ENCODE data around the gene DAPL1.
"Not testable (repeated sequence)": the region's sequence is repeated elsewhere in the genome, so short reads cannot be mapped to it uniquely, and the experiment has no call there.

The DAPL1 gene

DNA sequence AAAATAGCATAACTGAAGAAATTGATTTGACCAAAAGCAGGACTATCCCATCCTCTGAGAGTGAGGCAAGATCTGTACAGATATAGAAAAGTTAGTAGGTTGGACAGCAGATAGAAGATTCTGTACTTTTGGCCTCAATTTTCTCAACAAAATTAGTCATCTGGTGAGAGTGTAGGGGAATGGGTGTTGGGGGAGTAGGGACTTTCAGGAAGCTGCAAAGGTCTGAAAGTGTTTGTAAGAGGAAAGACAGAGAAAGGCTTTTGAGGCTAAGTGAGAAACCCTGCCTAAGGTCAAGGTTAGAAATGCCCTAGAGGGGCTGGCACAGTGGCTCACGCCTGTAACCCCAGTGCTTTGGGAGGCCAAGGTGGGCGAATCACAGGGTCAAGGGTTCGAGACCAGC is 40.3 kb downstream of the DAPL1 start:
- Histone ChIP-seq H3K4me1 (ENCODE audit: control insufficient read depth, insufficient read depth, low read length) (no peaks in the 10 kb centered on the region), H3K27ac (ENCODE audit: insufficient read depth, low read depth, low read length, poor library complexity, severe bottlenecking) (no peak overlapping the region), H3K4me3 (ENCODE audit: insufficient read depth, low read depth, low read length) (no peak overlapping the region), H3K36me3 (ENCODE audit: control insufficient read depth, insufficient read depth, low read length) (no peaks in the 10 kb centered on the region), H3K27me3 (ENCODE audit: control insufficient read depth, insufficient read depth, low read length, poor library complexity, severe bottlenecking) (no peaks in the 10 kb centered on the region), H3K9me3 (ENCODE audit: control insufficient read depth, low read length) (no peaks in the 10 kb centered on the region)
- WGBS, 2 experiments: 88 to 94% methylated on average over 3 of the region's 3 CpGs

DNA sequence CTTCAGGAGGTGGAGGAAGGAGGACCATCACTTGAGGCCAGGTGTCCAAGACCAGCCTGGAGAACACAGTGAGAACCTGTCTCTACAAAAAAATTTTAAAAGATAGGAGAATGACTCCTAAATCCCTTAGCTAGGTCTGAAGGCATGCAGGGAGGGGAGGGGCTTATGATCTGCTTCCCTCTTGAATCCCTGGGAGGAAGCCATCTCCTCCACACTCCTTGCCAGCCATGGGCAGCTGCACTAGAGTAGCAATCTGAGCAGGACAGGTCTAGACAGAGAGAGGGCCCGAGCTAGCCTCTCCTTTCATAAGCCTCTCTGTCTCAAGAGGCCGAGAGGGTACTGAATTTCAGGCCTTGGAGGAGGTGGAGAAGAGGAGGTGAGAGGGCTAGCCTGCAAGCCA is 42.5 kb downstream of the DAPL1 start:
- Histone ChIP-seq H3K27me3 (ENCODE audit: control insufficient read depth, insufficient read depth, low read length, poor library complexity, severe bottlenecking) (no peaks in the 10 kb centered on the region), H3K27ac (ENCODE audit: insufficient read depth, low read depth, low read length, poor library complexity, severe bottlenecking) (no peak overlapping the region), H3K4me3 (ENCODE audit: insufficient read depth, low read depth, low read length) (no peak overlapping the region), H3K4me1 (ENCODE audit: control insufficient read depth, insufficient read depth, low read length) (no peaks in the 10 kb centered on the region), H3K36me3 (ENCODE audit: control insufficient read depth, insufficient read depth, low read length) (no peaks in the 10 kb centered on the region), H3K9me3 (ENCODE audit: control insufficient read depth, low read length) (no peaks in the 10 kb centered on the region)
- 91 to 94% methylated on average over 2 of the region's 2 CpGs for WGBS, 2 experiments

- Histone ChIP-seq H3K36me3 (ENCODE audit: control insufficient read depth, insufficient read depth, low read length) (no peaks in the 10 kb centered on the region), H3K27me3 (ENCODE audit: control insufficient read depth, insufficient read depth, low read length, poor library complexity, severe bottlenecking) (no peaks in the 10 kb centered on the region), H3K9me3 (ENCODE audit: control insufficient read depth, low read length) (no peaks in the 10 kb centered on the region), H3K4me1 (ENCODE audit: control insufficient read depth, insufficient read depth, low read length) (peaks cover 8% of the 10 kb centered on the region), H3K27ac (ENCODE audit: insufficient read depth, low read depth, low read length, poor library complexity, severe bottlenecking) (no peak overlapping the region), H3K4me3 (ENCODE audit: insufficient read depth, low read depth, low read length) (no peak overlapping the region)
These were observed 46.7 kb downstream of the DAPL1 start for GRCh38 chr2:158841850-158842249.

GRCh38 chr2:158845444-158845843 is 50.3 kb downstream of the DAPL1 start:
- Histone ChIP-seq H3K27ac (ENCODE audit: insufficient read depth, low read depth, low read length, poor library complexity, severe bottlenecking) (no peak overlapping the region), H3K4me3 (ENCODE audit: insufficient read depth, low read depth, low read length) (no peak overlapping the region), H3K4me1 (ENCODE audit: control insufficient read depth, insufficient read depth, low read length) (peaks cover 8% of the 10 kb centered on the region), H3K36me3 (ENCODE audit: control insufficient read depth, insufficient read depth, low read length) (no peaks in the 10 kb centered on the region), H3K27me3 (ENCODE audit: control insufficient read depth, insufficient read depth, low read length, poor library complexity, severe bottlenecking) (no peaks in the 10 kb centered on the region), H3K9me3 (ENCODE audit: control insufficient read depth, low read length) (no peaks in the 10 kb centered on the region)

- Histone ChIP-seq H3K4me3 (ENCODE audit: insufficient read depth, low read depth, low read length) (no peak overlapping the region), H3K36me3 (ENCODE audit: control insufficient read depth, insufficient read depth, low read length) (no peaks in the 10 kb centered on the region), H3K4me1 (ENCODE audit: control insufficient read depth, insufficient read depth, low read length) (peaks cover 8% of the 10 kb centered on the region), H3K27me3 (ENCODE audit: control insufficient read depth, insufficient read depth, low read length, poor library complexity, severe bottlenecking) (no peaks in the 10 kb centered on the region), H3K27ac (ENCODE audit: insufficient read depth, low read depth, low read length, poor library complexity, severe bottlenecking) (no peak overlapping the region), H3K9me3 (ENCODE audit: control insufficient read depth, low read length) (no peaks in the 10 kb centered on the region)
- 33 to 40% methylated on average over 3 of the region's 3 CpGs for WGBS, 2 experiments
These were observed 50.7 kb downstream of the DAPL1 start for GRCh38 chr2:158845859-158846258.

DNA sequence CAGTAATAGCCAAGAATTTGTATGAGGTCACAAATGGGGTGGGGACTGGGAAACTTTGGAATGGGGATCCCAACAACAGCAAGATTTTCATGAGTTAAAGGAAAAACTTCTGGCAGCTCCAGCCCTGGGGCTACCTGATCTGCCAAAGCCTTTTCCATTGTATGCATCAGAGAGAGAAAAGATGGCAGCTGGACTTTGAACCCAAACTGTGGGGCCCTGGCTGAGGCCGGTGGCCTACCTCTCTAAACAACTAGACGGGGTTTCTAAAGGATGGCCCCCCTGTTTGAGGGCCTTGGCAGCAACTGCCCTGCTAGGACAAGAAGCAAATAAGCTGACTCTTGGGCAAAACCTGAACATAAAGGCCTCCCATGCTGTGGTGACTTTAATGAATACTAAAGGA is 52.4 kb downstream of the DAPL1 start:
- H3K27ac ChIP-seq (ENCODE audit: insufficient read depth, low read depth, low read length, poor library complexity, severe bottlenecking); H3K4me1 ChIP-seq (ENCODE audit: control insufficient read depth, insufficient read depth, low read length); H3K36me3 ChIP-seq (ENCODE audit: control insufficient read depth, insufficient read depth, low read length); H3K9me3 ChIP-seq (ENCODE audit: control insufficient read depth, low read length); H3K4me3 ChIP-seq (ENCODE audit: insufficient read depth, low read depth, low read length); H3K27me3 ChIP-seq (ENCODE audit: control insufficient read depth, insufficient read depth, low read length, poor library complexity, severe bottlenecking): not testable (repeated sequence)
- WGBS, 2 experiments: 86% methylated on average over 1 of the region's 2 CpGs; no CpG with 5 or more reads in 1 of the 2 experiments

DNA sequence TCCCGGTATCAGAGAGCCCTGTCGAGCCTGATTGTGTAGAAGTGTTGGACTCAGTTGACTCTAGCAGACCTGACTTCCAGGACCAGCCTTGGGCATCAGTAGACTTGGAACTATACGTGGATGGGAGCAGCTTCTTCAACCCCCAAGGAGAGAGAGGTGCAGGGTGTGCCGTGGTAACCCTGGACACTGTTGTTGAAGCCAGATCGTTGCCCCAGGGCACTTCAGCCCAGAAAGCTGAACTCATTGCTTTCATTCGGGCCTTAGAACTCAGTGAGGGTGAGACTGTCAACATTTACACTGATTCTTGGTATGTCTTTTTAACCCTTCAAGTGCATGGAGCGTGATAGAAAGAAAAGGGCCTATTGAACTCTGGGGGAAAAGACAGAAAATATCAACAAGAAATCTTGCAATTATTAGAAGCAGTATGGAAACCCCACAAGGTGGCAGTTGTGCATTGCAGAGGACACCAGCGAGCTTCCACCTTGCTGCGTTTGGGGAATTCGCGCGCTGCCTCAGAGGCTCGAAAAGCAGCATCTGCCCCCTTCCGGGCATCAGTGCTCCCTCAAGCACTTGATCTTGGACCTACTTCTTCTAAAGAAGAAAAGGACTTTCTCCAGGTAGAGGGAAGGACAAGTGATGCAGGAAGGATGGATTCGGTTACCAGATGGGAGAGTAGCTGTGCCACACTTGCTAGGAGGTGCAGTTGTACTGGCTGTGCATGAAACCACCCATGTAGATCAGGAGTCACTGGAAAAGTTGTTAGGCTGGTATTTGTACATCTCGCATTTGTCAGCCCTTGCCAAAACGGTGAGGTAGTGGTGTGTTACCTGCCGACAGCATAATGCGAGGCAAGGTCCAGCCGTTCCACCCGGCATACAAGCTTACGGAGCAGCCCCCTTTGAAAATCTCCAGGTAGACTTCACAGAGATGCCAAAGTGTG is 53.2 kb downstream of the DAPL1 start:
- H3K36me3 ChIP-seq (ENCODE audit: control insufficient read depth, insufficient read depth, low read length); H3K27me3 ChIP-seq (ENCODE audit: control insufficient read depth, insufficient read depth, low read length, poor library complexity, severe bottlenecking); H3K27ac ChIP-seq (ENCODE audit: insufficient read depth, low read depth, low read length, poor library complexity, severe bottlenecking); H3K4me1 ChIP-seq (ENCODE audit: control insufficient read depth, insufficient read depth, low read length); H3K4me3 ChIP-seq (ENCODE audit: insufficient read depth, low read depth, low read length); H3K9me3 ChIP-seq (ENCODE audit: control insufficient read depth, low read length): not testable (repeated sequence)
- 81 to 87% methylated on average over 15 to 17 of the region's 22 CpGs for WGBS, 2 experiments

DNA sequence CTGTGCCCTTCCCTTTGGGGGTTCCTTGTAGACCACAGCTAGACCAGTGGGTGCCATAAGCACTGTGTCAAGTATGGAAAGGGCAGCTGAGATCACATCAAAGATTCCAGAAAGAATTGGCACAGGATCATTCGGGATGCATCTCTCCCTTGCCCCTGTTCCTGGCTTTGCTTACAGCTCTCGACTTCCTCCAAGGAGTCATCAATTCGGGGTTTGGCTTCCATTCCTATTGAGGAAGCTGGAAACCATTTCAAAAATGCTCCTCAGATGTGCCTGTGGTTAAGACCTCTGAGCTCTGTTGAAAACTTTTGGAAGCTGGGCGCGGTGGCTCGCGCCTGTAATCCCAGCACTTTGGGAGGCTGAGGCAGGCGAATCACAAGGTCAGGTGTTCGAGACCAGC is 65.1 kb downstream of the DAPL1 start:
- WGBS, 2 experiments: 95 to 96% methylated on average over 9 of the region's 9 CpGs
- H3K4me1 ChIP-seq (ENCODE audit: control insufficient read depth, insufficient read depth, low read length); H3K27ac ChIP-seq (ENCODE audit: insufficient read depth, low read depth, low read length, poor library complexity, severe bottlenecking); H3K27me3 ChIP-seq (ENCODE audit: control insufficient read depth, insufficient read depth, low read length, poor library complexity, severe bottlenecking); H3K9me3 ChIP-seq (ENCODE audit: control insufficient read depth, low read length); H3K36me3 ChIP-seq (ENCODE audit: control insufficient read depth, insufficient read depth, low read length); H3K4me3 ChIP-seq (ENCODE audit: insufficient read depth, low read depth, low read length): not testable (repeated sequence)

DNA sequence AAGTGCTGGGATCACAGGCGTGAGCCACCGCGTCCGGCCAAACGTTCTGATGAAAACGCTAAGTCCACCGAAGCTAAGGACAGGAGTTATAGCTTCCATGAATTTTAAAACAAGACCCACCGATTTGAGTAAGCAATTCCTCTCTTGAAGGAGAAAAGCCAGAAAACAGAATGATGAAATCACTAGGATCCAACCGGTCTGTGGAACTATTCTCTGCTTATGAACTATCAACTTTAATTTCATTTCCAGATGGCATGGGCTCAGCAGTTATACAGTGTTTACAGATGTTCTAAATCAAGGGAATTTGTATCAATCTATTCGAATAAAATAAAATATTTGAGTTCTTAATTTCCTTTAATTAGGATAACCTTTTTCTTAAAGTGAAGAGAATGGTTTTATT is 66.5 kb downstream of the DAPL1 start:
- not testable (repeated sequence) for H3K36me3 ChIP-seq (ENCODE audit: control insufficient read depth, insufficient read depth, low read length); H3K27me3 ChIP-seq (ENCODE audit: control insufficient read depth, insufficient read depth, low read length, poor library complexity, severe bottlenecking); H3K4me3 ChIP-seq (ENCODE audit: insufficient read depth, low read depth, low read length); H3K9me3 ChIP-seq (ENCODE audit: control insufficient read depth, low read length); H3K27ac ChIP-seq (ENCODE audit: insufficient read depth, low read depth, low read length, poor library complexity, severe bottlenecking); H3K4me1 ChIP-seq (ENCODE audit: control insufficient read depth, insufficient read depth, low read length)
- 95 to 96% methylated on average over 9 of the region's 10 CpGs for WGBS, 2 experiments

DNA sequence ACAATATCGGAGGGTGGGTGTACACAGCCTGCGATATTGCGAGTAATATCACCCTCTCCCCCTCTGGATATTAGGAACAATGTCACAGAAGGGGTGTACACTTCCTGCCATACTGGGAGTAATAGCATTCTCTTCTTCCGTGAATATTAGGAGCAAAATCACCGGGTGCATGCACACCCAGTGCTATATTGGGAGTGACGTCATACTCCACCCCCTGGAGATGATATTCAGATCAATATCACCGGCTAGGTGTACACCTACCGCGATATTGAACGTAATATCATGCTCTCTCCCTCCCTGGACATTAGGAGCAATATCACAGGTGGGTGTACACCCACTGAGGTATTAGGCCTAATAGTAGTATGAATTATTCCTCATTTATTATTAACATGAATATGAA is 70.4 kb downstream of the DAPL1 start:
- not testable (repeated sequence) for H3K27me3 ChIP-seq (ENCODE audit: control insufficient read depth, insufficient read depth, low read length, poor library complexity, severe bottlenecking); H3K4me1 ChIP-seq (ENCODE audit: control insufficient read depth, insufficient read depth, low read length); H3K27ac ChIP-seq (ENCODE audit: insufficient read depth, low read depth, low read length, poor library complexity, severe bottlenecking); H3K9me3 ChIP-seq (ENCODE audit: control insufficient read depth, low read length); H3K36me3 ChIP-seq (ENCODE audit: control insufficient read depth, insufficient read depth, low read length); H3K4me3 ChIP-seq (ENCODE audit: insufficient read depth, low read depth, low read length)
- 87 to 96% methylated on average over 6 to 10 of the region's 10 CpGs for WGBS, 2 experiments

All from ectodermal cell (in vitro differentiated cells).